GM21515 (cell line): Measurements from ENCODE around the gene RASL10A.
"Not testable (repeated sequence)": the region's sequence is repeated elsewhere in the genome, so short reads cannot be mapped to it uniquely, and the experiment has no call there.

ENCODE experiments used
- ATAC-seq: cut with Tn5 transposase; IDR thresholded peaks from one replicate; pipeline ENCODE4 v1.9.1; 2021; ENCODE audit not compliant: unreplicated experiment

Gene RASL10A, protein sequence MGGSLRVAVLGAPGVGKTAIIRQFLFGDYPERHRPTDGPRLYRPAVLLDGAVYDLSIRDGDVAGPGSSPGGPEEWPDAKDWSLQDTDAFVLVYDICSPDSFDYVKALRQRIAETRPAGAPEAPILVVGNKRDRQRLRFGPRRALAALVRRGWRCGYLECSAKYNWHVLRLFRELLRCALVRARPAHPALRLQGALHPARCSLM

DNA sequence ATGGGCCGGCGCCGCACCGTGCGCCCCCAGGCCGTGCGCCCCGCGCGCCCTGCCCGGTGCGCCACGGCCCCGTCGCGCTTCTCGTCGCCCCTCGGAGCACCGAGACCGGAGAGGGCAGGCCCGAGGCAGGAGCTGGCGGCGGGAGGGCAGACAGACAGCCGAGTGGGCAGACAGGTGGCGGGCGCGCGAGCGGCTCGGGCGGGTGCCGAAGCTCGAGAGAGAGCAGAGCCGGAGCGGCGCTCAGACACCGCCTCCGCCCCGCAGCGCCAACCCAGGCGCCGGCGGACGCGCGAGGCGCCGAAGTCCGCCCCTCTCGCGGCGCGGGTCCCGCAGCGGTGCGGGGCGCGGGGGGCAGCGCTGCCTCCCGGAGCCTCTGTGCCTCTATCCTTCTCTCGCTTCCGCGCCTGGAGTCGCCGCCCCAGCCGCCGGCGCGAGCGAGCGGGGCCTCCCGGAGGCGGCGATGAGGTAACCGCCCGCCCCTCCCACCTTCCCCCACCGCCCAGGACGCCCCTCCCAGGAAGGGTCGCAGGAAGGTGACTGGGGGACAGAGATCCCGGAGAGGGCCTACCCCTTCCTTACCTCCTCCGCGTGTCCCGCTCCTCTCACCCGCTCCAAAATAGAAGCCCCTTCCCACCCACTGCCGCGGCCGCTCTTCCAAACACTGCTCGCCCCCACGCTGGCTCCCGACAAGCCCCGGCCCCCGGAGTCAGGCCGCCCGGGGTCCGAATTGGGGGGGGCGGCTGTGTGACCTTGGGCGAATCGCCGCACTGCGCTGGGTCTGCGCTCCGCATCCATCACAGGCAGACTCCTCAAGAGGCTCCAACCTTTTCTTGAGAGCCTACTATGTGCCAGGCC is at the start of gene RASL10A:
RASL10A (minus strand) TSS at position 412 of the 855 bp plus-strand sequence. CDS start 451 bp downstream, outside the sequence.
- no peak for ATAC-seq

DNA sequence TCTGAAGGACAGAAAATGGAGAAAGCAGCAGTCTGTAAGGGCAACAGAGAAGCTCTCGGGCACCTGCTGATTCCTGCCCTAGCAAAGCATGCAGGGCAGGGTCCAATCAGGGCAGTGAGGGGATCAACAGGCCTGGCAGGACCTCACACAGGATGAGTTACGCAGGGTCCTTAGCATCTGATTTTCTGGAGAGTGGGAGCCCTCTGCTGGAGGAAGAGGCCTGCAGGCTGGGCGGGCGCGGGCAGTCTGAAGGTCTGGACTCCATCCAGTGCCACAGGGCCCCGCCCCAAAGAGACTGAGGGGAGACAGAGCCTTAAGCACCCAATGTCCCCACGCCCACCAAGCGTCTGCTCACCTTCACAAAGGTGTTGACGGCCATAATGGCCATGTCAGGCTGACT is 44.0 kb upstream of the RASL10A start:
- ATAC-seq: no peak

DNA sequence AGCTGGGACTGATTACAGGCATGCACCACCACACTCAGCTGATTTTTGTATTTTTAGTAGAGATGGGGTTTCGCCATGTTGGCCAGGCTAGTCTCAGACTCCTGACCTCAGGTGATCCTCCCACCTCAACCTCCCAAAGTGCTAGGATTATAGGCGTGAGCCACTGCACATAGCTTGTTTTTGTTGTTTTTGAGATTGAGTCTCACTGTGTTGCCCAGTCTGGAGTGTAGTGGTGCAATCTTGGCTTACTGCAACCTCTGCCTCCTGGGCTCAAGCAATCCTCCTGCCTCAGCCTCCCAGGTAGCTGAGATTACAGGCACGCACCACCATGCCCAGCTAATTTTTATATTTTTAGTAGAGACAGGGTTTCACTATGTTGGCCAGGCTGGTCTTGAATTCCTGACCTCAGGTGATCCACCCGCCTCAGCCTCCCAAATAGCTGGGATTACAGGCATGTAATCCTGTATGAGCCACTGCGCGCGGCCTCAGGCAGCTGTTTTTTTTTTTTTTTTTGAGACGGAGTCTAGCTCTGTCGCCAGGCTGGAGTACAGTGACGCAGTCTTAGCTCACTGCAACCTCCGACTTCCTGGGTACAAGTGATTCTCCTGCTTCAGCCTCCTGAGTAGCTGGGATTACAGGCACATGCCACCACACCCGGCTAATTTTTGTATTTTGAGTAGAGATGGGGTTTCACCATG is 41.8 kb upstream of the RASL10A start:
- ATAC-seq: not testable (repeated sequence)

DNA sequence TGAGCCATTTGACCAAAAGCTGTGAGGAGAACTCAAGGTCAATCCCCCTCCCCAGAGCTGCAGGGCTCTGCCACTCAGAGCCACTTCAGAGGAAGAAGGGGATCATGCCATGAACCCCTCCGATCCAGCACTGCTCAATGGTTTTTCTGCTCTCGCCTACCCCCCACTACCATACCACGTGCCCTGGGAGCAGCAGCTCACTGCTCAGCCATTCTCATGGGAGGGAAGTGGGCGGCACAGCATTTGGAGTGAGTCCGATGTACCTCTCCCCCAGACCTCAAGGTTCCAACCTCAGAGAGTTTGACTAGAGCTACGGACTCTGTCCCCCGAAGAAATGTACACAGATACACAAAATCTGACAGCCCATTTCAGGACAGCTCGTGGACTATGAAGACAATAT is 38.4 kb upstream of the RASL10A start:
- ATAC-seq: no peak

DNA sequence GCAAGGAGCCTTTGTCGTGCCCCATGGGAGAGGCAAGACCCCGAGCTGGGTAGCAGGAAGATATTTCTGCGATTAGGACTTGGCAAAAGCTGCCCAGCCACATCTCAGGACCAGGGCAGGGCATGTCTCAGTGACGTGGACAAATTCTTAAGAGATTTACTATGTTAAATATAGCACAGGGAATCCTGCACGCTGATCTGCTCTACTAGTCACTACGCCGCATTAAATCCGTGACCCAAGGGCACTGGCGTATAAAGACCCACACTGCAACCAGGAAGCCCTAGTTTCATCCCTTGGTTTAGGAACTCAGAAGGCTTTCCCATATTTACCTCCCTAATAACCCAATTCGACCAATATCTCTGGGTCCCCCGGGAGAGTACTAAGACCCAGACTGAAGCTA is 37.8 kb upstream of the RASL10A start:
- no peak for ATAC-seq

DNA sequence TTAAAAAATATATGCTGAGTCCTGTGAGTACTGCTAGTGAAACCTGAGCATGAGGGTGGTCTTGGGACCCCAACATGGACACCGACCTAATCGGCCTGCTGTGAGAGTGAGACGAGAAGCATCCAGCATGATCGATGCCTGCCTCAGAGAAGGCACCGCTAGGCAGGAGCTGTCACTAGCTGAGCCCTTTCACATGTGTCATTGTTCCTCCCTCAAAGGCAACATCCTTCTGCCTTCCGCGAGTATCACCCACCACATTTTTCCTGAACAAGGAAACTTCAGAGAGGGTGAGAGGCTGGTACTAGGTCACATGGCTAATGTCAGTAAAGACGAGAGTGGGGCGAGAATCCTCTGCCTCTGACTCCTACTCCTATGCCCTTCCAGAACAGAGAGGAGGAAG is 37.3 kb upstream of the RASL10A start:
- no peak for ATAC-seq

DNA sequence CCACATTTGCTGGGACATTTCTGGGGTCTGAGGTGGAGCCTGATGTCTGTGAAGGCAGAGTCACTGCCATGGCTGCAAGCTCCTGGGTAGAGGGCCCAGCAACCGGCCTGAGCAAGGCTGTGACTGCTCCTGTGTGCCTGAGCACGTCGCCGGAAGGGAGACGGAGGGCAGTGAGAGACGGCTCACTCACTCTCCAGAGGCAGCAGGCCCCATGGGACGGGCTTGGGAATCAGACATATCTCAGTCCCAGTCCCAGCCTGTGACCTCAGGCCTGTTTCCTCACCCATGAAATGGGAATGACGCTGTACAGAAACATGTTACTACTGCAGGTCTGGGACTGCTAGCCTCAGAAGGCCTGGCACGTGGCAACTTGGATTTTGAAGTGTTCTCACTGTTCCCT is 36.4 kb upstream of the RASL10A start:
- no peak for ATAC-seq

DNA sequence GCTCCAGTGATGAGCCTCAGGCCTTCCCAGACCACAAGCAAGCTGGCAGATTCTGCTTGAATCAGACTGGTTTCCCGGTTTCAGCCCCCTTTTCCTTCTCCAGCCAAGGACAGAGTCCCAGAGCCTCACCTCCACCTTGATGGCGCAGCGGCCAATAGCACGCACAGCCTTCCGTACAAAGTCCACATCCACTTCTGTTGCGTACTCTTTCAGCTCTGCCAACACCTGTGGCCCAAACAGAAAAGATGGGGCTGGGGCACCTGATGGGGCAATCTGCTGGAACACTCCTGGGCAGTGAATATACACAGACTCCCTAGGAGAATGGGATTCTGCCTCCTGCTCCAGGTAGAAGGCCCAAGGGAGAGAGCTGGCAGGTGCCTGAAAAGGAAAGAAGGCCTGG is 35.5 kb upstream of the RASL10A start:
- no peak for ATAC-seq

DNA sequence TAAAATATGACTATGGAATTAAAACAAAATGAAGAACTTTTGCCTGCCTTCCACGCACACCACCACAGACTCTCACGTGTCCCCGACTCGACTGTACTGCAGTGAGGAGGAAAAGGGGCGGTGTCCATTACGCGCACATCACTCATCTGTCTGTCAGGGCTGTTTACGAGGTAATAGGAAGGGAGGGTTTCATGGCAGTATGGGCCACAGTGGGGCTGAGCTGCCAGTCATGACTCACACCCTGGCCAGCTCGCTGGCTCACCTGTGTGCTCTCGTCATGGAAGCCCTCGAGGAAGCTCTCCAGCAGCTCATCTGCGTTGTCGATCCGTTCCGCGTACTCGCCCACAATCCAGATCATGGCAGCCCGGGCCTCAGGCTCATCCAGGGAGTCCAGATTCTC is 33.5 kb upstream of the RASL10A start:
- ATAC-seq: no peak

DNA sequence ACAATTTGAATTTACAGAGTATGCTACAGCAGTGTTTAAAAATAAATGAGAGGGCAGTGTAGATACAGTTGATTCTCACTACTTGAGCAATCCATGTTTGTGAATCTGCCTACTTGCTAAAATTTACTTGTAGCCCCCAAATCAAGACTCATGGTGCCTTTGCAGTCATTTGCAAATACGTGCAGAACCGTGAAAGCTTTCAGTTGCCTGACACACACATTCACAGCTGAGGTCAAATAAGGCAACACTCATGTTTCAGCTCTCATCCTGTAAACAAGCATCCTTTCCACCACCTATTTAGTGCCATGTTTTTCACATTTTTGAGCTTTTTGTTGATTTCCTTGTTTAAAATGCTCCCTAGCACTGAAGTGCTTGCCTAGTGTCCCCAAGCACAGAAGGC is 32.5 kb upstream of the RASL10A start:
- no peak for ATAC-seq

DNA sequence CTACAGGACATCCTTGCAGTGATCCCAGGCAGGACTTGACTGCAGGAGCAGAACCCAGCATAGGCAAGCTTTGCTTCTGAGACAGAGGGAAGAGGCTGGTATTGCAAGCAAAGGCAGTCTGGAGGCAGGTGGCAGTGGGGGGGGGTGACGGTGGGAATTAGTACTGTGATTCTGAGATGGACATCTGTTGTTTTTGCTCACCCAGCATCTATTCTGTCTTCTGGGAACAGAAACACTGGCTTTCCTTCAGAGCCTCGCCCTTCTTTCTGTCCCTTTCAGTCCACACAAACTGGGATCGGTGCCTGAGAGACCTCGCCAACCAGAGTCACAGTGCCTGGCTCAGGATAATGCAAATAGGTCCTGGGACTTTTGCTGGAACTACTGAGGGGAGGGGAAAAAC is 31.2 kb upstream of the RASL10A start:
- no peak for ATAC-seq

DNA sequence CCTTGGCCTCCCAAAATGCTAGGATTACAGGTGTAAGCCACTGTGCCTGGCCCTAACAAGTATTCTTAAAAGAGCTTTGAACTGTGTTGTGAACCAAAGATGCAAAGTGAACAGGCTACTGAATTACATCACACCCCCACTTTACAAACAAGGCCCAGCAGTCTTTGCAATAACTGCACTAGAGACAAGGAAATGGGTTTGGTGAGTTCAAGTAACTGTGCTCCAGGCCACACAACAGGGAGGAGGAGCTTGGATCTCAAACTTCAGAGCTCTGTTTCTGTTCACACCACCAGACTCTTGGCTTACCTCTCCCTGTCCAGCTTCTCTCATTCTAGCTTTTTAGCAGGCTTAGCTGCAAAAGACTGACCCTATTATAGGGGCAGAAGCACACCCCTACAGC is 30.4 kb upstream of the RASL10A start:
- ATAC-seq: no peak

DNA sequence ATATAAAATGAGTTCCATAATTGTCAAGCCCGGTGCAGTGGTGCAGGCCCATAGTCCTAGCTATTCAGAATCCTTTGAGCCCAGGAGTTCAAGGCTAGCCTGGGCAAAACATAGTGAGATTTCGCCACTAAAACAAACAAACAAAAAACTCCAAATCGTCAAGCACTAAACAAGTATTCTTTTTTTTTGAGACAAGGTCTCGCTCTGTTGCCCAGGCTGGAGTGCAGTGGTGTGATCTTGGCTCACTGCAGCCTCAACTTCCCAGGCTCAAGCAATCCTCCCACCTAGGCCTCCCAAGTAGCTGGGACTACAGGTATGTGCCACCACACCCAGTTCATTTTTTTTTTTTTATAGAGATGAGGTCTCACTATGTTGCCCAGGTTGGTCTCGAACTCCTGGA is 29.4 kb upstream of the RASL10A start:
- ATAC-seq: not testable (repeated sequence)

DNA sequence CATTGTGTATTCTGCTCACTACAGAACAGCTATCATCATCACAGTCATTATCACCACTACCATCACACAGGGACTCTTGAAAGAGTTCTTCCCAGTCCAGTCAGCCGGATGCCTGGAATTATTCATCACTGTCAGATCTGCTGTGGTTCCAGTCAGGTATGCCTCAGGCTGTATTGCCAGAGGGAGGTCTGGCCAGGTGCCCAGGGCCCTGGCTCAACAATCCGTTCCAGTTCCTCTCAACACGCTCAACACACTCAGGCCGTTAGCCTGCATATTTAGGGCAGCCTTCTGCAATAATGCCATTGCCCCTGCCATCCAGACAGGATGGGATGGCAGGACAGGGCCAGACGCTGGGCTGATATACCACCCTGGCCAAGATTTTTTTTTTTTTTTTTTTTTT is 28.6 kb upstream of the RASL10A start:
- no peak for ATAC-seq

DNA sequence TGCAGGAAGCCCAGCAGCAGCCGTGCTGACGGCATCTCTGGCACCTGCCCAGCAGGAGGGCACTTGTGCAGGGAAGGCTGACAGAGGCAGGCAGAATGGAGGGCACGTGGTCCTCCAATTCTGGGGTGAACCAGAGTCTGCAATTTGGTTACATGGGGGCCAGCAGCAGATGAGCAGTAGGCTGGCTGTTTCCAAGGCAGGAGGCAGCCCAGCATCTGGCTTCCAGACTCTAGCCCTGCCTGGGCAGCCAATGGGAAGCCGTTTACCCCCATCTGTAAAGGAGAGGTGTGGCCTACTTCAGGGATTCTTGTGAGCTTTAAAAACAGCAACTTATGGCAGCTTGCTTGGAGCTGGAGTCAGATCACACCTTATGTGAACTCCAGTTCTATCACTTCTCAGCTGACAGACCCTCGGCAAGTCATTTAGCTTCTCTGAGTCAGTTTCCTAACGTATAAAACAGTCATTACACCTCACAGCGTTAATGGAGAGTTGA is 27.9 kb upstream of the RASL10A start:
- no peak for ATAC-seq

DNA sequence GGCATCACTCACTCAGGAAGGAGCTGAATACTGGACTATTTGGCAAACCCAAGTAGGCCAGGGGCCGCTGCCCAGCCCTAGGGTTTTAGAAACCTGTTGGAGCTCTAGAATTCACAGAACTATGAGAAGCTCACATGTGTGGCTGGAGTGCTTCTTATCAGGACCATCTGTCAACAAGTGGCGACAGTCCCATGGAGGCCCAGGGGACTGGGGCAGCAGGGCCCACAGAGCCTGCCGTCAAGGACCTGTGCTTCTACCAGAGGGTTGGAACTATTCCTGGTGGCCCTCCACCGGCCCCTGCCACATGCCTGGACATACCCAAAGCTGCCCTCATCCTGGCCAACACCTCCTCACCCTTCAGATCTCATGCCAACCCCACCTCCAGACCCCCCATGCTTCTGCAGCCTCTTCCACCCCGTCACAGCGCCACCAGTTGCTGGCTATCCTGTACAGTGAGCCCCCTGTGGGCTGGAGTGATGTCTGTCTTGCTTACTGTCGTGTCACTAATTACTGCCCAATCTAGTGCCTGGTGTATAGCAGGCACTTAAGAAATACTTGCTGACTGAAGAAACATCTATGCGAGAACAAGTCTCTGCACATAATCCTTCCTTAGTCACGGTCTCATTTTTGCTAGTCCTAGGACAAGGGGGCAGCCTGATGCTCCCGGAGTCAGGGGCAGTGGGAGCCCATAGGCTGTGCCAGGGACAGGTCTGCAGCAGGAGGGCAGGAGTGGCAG is 27.2 kb upstream of the RASL10A start:
- ATAC-seq: no peak

DNA sequence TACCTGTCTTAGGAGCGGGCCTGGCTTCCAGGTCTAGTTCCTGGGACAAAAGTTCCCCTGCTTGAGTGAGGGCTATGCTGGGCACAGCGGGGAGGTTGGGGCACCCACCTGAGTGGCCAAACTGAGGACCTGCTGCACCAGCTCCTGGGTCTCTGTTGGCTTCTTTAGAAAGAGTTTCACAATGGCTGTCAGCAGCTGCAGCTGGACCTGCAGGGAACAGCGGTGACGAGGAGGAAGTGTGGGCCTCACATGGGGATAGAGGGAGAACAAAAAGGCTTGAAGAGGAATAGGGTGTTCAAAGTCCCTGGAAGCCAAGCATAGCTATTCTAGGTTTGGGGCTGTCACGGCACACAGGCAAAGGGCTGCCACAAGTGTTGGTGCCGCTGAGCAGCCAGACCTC is 26.7 kb upstream of the RASL10A start:
- no peak for ATAC-seq

DNA sequence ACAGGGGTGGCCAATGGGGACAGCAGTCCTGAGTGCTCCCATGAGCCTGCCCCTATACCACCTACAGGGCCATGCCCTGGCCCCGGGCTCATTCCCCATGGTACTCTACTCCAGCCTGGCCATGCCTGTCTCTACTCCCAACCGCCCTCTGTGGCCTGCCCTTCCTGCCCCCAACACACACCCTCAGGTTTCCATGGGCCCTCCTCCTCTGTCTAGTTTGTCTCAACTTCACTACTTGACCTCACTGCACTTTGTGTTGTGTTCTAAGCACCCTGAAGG is 26.3 kb upstream of the RASL10A start:
- ATAC-seq: no peak

DNA sequence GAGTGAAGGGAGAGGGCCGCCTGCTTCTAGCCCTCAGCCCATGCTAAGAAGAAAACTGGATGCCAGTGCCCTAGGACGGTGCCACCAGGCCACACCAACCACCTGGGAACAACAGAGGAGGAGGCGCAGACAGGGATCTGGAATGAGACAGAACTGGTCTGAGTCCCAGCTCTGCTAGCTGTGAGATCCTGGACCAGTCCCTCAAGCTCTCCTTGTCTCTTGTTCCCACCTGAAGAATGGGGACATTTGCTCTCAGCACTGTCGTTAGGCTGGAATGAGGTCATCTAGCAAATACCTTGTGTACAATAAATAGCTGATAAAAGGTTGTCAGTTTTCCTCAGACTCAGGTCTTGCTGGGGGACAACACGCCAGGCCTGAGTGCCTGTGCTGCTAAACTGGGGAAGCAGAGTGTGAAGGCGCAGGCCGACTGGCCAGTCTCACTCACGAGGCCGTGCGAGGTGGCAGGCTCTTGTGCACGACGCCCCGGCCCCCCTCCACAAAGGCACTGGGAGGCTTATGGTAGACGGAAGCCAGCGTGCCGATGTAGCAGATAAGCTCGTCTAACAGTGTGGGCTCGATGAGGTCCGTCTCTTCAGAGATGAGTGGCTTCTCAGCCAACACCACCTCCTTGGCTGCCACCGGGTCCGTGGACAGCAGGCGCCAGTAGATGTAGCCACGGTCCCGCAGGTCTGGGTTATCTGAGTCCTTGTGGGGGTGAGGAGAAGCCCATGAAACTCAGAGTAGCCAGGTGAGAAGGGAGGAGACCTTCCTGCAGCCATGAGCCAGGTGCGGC is 25.8 kb upstream of the RASL10A start:
- ATAC-seq: no peak

DNA sequence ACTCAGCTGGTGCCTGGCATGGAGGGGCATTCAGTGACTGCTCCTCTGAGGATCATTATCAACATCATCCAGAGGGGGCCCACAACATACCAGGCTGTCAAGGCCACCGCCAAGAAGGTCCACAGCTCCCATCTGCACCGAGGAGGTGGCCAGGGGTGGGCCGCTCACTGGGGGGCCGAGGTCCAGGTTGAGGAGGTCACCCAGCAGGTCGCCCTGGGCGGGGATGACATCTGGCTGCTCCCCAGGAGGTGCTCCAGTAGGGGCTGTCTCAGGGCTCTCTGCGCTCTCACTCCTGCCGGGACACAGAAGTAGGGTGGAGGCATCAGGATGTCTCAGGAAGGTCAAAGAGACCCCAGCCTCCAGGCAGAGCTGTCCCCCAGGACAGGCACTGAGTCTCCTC is 25.1 kb upstream of the RASL10A start:
- ATAC-seq: no peak
